Nephron progenitor cell (in vitro differentiated cells): ENCODE results near the gene TDRD12.
A peak's percentile ranks its signal among the peaks of the same experiment; 100 is the strongest.

ENCODE experiments used
- DNase-seq: peaks from one replicate; pipeline ENCODE4 v3.0.0; 2021
- H3K27ac Mint-ChIP-seq: 2 replicates; pipeline ENCODE4 v1.8.0; 2021; ENCODE audit warnings: mild to moderate bottlenecking, moderate library complexity, mixed read lengths
- H3K27me3 Mint-ChIP-seq: 2 replicates; pipeline ENCODE4 v1.8.0; 2021; ENCODE audit warnings: mild to moderate bottlenecking, low read depth, mixed read lengths; ENCODE audit not compliant: poor library complexity
- H3K36me3 Mint-ChIP-seq: 2 replicates; pipeline ENCODE4 v1.8.0; 2021; ENCODE audit warnings: low read depth, mixed read lengths
- H3K4me1 Mint-ChIP-seq: 2 replicates; pipeline ENCODE4 v1.8.0; 2021; ENCODE audit warnings: mixed read lengths
- H3K4me3 Mint-ChIP-seq: 2 replicates; pipeline ENCODE4 v1.8.0; 2021; ENCODE audit warnings: mild to moderate bottlenecking, moderate library complexity, mixed read lengths
- H3K9me3 Mint-ChIP-seq: 2 replicates; pipeline ENCODE4 v1.8.0; 2021; ENCODE audit warnings: mild to moderate bottlenecking, moderate library complexity, mixed read lengths
- CTCF ChIP-seq: fragments of 200-600 bp; sonication (generic); IDR thresholded peaks from 2 replicates; pipeline ENCODE4 v1.5.0; 2021; ENCODE audit warnings: antibody characterized with exemption

The TDRD12 gene

GRCh38 chr19:32858155-32858554 is 138.6 kb downstream of the TDRD12 start:
- Mint-ChIP-seq H3K4me1 (no peaks in the 10 kb centered on the region), H3K4me3 (no peak overlapping the region)

GRCh38 chr19:32858559-32858958 is 139.0 kb downstream of the TDRD12 start:
- DNase-seq, result no peak
- no peaks in the 10 kb centered on the region for H3K9me3 Mint-ChIP-seq
- no peak overlapping the region for H3K4me3 Mint-ChIP-seq
- H3K36me3 Mint-ChIP-seq, result no peaks in the 10 kb centered on the region
- TF ChIP-seq CTCF, result no peak
- no peaks in the 10 kb centered on the region for H3K4me1 Mint-ChIP-seq
- peaks cover 4% of the 10 kb centered on the region for H3K27me3 Mint-ChIP-seq
- no peak overlapping the region for H3K27ac Mint-ChIP-seq

More at GRCh38 chr19:32858155-32858554, 138.6 kb downstream of the TDRD12 start:
- no peak overlapping the region for H3K27ac Mint-ChIP-seq
- no peaks in the 10 kb centered on the region for H3K9me3 Mint-ChIP-seq
- no peak for TF ChIP-seq CTCF
- peaks cover under 1% of the 10 kb centered on the region for H3K27me3 Mint-ChIP-seq
- H3K36me3 Mint-ChIP-seq, result no peaks in the 10 kb centered on the region
- DNase-seq, result no peak

- H3K4me1 Mint-ChIP-seq, result no peaks in the 10 kb centered on the region
- H3K27me3 Mint-ChIP-seq, result peaks cover 4% of the 10 kb centered on the region
Observed at GRCh38 chr19:32859591-32859990, 140.0 kb downstream of the TDRD12 start.

GRCh38 chr19:32861596-32861995 is 142.0 kb downstream of the TDRD12 start:
- Mint-ChIP-seq H3K27me3 (peaks cover 4% of the 10 kb centered on the region), H3K9me3 (no peaks in the 10 kb centered on the region), H3K4me3 (no peak overlapping the region), H3K36me3 (no peaks in the 10 kb centered on the region), H3K27ac (no peak overlapping the region), H3K4me1 (no peaks in the 10 kb centered on the region)
- no peak for TF ChIP-seq CTCF
- DNase-seq, result no peak

More at GRCh38 chr19:32859591-32859990, 140.0 kb downstream of the TDRD12 start:
- Mint-ChIP-seq H3K9me3 (no peaks in the 10 kb centered on the region), H3K4me3 (no peak overlapping the region), H3K27ac (no peak overlapping the region), H3K36me3 (no peaks in the 10 kb centered on the region)
- no peak for TF ChIP-seq CTCF
- no peak for DNase-seq

GRCh38 chr19:32862173-32862572 is 142.6 kb downstream of the TDRD12 start:
- no peak for DNase-seq
- no peaks in the 10 kb centered on the region for H3K4me1 Mint-ChIP-seq
- peaks cover 4% of the 10 kb centered on the region for H3K27me3 Mint-ChIP-seq
- no peak overlapping the region for H3K27ac Mint-ChIP-seq
- TF ChIP-seq CTCF, result no peak
- no peaks in the 10 kb centered on the region for H3K36me3 Mint-ChIP-seq
- H3K4me3 Mint-ChIP-seq, result no peak overlapping the region
- no peaks in the 10 kb centered on the region for H3K9me3 Mint-ChIP-seq

- H3K4me3 Mint-ChIP-seq, result no peak overlapping the region
Observed at GRCh38 chr19:32862741-32863140, 143.2 kb downstream of the TDRD12 start.

More at GRCh38 chr19:32862741-32863140, 143.2 kb downstream of the TDRD12 start:
- H3K4me1 Mint-ChIP-seq, result no peaks in the 10 kb centered on the region
- H3K36me3 Mint-ChIP-seq, result no peaks in the 10 kb centered on the region
- peak overlapping the region; percentile 42 for H3K27ac Mint-ChIP-seq
- peaks cover 4% of the 10 kb centered on the region for H3K27me3 Mint-ChIP-seq
- H3K9me3 Mint-ChIP-seq, result no peaks in the 10 kb centered on the region
- DNase-seq, result no peak
- TF ChIP-seq CTCF, result no peak
